ENCODE data around the gene ZNF263. TPM values are rescaled to one million over a fixed set of nuclear protein-coding genes. Genes with fewer than 3 reads are reported as not detected.

ZNF263 gene
- total and polyA plus RNA-seq, 11 donors, result 5.3 to 18.7 (median 9.6) TPM

DNA sequence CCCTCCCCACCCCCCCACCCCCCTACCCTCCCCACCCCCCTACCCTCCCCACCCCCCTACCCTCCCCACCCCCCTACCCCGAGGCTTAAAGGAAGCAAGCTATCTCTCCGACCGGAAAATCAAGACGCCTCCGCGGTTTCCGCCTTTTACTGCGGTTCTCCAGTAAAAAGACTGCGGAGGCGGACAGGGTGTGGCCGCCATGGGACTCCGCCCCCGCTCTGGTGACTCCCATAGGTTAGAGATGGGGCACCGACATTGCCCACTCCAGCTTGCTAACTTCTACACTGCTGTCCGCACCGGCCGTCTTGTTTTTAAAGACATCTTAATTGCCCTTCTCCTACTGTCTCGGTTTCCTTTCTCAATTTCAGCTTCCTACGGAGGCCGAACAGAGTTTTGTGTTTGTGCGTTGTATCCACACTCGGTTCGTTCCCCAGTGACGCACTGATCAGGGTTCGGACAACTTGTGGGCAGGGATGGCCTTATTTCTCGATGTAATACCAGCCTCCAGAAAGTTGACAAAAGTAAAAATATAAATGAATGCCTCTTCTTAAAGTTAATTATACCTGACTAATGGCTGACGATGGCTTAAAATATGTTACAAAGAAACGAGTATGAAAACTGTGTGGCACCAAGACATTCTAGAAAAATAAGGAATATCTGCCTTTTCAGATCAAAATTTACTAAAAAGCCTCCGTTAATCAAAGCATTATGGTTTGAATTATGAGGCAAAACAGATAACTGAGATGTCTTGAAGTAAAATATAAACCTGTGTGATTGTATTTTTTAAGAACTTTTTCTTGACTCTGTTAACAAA, 47.2 kb upstream of the ZNF263 start:
- no peaks in the 10 kb centered on the region for H3K27me3 ChIP-seq
- intact Hi-C loops (cut with DNase I), result loop anchor here in 3 of 10 donors (1.0 to 10.0 kb wide), 4 partner anchors 27 to 49 kb away; partner anchors contain the start of gene ZNF263 (in 2 of the 3)
- TF ChIP-seq POLR2A (IDR thresholded peaks at IDR 0.05), result no peak
- TF ChIP-seq, protein P1, sequence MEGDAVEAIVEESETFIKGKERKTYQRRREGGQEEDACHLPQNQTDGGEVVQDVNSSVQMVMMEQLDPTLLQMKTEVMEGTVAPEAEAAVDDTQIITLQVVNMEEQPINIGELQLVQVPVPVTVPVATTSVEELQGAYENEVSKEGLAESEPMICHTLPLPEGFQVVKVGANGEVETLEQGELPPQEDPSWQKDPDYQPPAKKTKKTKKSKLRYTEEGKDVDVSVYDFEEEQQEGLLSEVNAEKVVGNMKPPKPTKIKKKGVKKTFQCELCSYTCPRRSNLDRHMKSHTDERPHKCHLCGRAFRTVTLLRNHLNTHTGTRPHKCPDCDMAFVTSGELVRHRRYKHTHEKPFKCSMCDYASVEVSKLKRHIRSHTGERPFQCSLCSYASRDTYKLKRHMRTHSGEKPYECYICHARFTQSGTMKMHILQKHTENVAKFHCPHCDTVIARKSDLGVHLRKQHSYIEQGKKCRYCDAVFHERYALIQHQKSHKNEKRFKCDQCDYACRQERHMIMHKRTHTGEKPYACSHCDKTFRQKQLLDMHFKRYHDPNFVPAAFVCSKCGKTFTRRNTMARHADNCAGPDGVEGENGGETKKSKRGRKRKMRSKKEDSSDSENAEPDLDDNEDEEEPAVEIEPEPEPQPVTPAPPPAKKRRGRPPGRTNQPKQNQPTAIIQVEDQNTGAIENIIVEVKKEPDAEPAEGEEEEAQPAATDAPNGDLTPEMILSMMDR (IDR thresholded peaks at IDR 0.05), result no peak
- no peak overlapping the region for H3K4me3 ChIP-seq
- H3K27ac ChIP-seq, result no peak overlapping the region
- peaks cover 0 to 25% (median under 1%) of the 10 kb centered on the region in 12 donors for H3K9me3 ChIP-seq
- no peak for ATAC-seq
- WGBS, 4 donors, result 78 to 85% (median 83%) methylated on average over 19 to 29 of the region's 29 CpGs
- peaks cover 4 to 24% (median 20%) of the 10 kb centered on the region in 9 donors for H3K36me3 ChIP-seq
- peak; percentile 23 to 78 (median 45) for DNase-seq
- peaks cover 0 to 18% (median 13%) of the 10 kb centered on the region in 12 donors for H3K4me1 ChIP-seq

DNA sequence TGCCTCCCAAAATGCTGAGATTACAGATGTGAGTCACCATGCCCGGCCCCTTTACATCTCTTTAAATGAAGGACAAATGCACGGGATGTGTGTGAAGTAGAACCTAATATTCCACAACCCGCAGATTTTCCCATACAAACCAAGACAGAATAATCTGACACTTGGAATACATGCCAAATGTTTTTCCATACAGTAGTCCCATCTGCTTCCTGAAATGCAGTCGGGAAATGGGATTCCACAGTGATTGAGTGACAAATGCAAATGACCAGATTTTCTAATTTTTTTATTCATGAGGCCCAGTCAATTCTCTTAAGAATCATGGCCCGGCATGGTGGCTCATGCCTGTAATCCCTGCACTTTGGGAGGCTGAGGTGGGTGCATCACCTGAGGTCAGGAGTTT, 41.5 kb upstream of the ZNF263 start:
- ATAC-seq (no peak), DNase-seq (no peak)
- TF ChIP-seq POLR2A (IDR thresholded peaks at IDR 0.05), result no peak
- TF ChIP-seq, protein P1 (IDR thresholded peaks at IDR 0.05), result no peak

DNA sequence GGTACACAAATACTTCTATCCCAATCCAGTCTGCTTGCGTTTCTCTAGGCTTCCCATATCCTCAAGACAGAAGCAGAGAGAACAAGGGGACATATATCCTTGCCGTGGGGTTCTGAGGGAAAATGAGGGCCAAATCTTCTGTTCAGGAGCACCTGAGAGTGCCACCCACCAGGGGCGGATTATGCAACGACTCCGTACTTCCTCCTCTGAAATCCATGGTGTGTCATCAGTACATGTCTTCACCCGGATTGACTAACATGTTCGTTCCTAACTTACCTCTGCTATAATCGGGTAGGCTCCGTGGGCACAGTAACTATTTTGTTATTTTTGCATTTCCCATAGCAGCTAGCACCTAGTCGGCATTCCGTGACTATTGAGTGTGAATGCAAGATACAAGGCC, 40.6 kb upstream of the ZNF263 start:
- no peaks in the 10 kb centered on the region for H3K4me1 ChIP-seq
- no peak overlapping the region for H3K27ac ChIP-seq
- no peak overlapping the region for H3K4me3 ChIP-seq
- no peaks in the 10 kb centered on the region for H3K36me3 ChIP-seq
- H3K27me3 ChIP-seq, result peaks cover 0 to 13% (median 0%) of the 10 kb centered on the region in 9 donors
- WGBS, 4 donors, result 78 to 85% (median 82%) methylated on average over 11 of the region's 11 CpGs
- ATAC-seq (peak in 2 of 4 donors; percentile 28 to 45), DNase-seq (no peak)
- intact Hi-C loops (cut with DNase I), result no loop called here
- TF ChIP-seq POLR2A (IDR thresholded peaks at IDR 0.05), result no peak
- TF ChIP-seq, protein P1 (IDR thresholded peaks at IDR 0.05), result no peak
- no peaks in the 10 kb centered on the region for H3K9me3 ChIP-seq

More for the DNA sequence above, 41.5 kb upstream of the ZNF263 start:
- intact Hi-C loops (cut with DNase I), result no loop called here
- Histone ChIP-seq H3K27ac (no peak overlapping the region), H3K27me3 (peaks cover 0 to 13% (median 0%) of the 10 kb centered on the region in 9 donors), H3K4me1 (no peaks in the 10 kb centered on the region), H3K9me3 (peaks cover 0 to under 1% (median 0%) of the 10 kb centered on the region in 12 donors), H3K4me3 (no peak overlapping the region), H3K36me3 (no peaks in the 10 kb centered on the region)
- 63 to 73% (median 66%) methylated on average over 5 of the region's 5 CpGs for WGBS, 4 donors

DNA sequence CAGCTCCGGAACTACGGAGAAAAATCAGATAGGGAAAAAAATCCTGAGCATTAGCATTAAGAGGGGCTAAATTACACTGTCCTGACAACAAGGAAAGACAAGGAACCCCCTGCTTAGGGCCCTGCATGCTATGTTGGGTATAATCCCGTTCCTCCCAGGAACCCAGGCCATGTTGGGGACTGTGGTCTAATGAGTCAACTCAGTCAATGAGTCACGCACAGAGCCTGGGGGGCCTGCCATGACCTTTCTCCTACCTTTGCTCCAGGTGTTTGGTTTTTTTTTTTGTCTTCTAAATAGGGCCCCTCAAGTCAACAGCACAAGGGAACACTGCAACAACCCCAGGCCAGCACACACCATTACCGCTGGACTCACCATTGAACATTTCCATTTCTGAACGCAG, 39.4 kb upstream of the ZNF263 start:
- no peak for DNase-seq
- H3K9me3 ChIP-seq, result no peaks in the 10 kb centered on the region
- H3K4me3 ChIP-seq, result no peak overlapping the region
- intact Hi-C loops (cut with DNase I), result no loop called here
- H3K36me3 ChIP-seq, result no peaks in the 10 kb centered on the region
- TF ChIP-seq POLR2A (IDR thresholded peaks at IDR 0.05), result no peak
- TF ChIP-seq, protein P1 (IDR thresholded peaks at IDR 0.05), result no peak
- WGBS, 4 donors, result 66 to 95% (median 72%) methylated on average over 6 of the region's 6 CpGs
- ATAC-seq, result no peak
- peaks cover 0 to 13% (median 0%) of the 10 kb centered on the region in 9 donors for H3K27me3 ChIP-seq
- no peak overlapping the region for H3K27ac ChIP-seq
- H3K4me1 ChIP-seq, result no peaks in the 10 kb centered on the region
